ENCODE results near the gene MYCN. TPM values are rescaled to one million over a fixed set of nuclear protein-coding genes. Genes with fewer than 3 reads are reported as not detected.

MYCN gene
- total and polyA plus RNA-seq, 2 of the 4 experiments (the other 2 are of a cell fraction) = not detected

DNA sequence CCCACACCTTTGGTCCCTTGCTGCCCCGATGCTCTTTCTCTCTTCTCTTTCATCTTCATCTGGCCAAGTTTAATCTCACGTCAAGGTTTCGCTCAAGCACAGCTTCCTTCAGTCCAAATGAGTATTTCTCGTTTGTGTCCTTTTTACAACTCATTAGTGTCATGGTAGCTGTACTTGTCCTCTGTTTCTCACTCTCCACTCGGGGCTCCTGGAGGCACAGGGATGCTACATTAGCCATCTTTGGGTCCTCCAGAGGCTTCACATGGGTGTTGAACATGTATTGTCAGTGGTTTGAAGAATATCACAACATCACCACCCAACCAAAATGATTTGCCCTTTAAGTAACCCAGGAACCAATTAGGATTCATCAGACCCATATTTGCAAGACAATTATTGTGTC, 30.4 kb downstream of the MYCN start:
- Histone ChIP-seq H3K23ac (ENCODE audit: low read depth, low read length) (no peak overlapping the region), H2AK9ac (replicated peaks; ENCODE audit: low read depth, low read length, poor library complexity) (no peak overlapping the region), H3K18ac (ENCODE audit: low read depth, low read length) (no peak overlapping the region), H3K27me3 (ENCODE audit: control insufficient read depth, insufficient read depth, low read length) (no peaks in the 10 kb centered on the region), H3K9me3 (ENCODE audit: control insufficient read depth, insufficient read depth, low read length) (peaks cover 22% of the 10 kb centered on the region), H3K79me1 (ENCODE audit: low read depth in 1 of 2, low read length in 2 of 2) (no peaks in the 10 kb centered on the region), H3K14ac (replicated peaks; ENCODE audit: low read depth, low read length) (no peak overlapping the region), H4K20me1 (ENCODE audit: insufficient read depth, low read length) (no peaks in the 10 kb centered on the region), H2BK120ac (ENCODE audit: low read depth, low read length) (no peak overlapping the region), H2AFZ (replicated peaks; ENCODE audit: low read length, poor library complexity) (no peak overlapping the region), H3K9me1 (ENCODE audit: insufficient read depth, low read length) (no peaks in the 10 kb centered on the region), H3K4me2 (ENCODE audit: low read depth, low read length) (no peak overlapping the region), H4K5ac (ENCODE audit: low read depth, low read length) (no peak overlapping the region), H3K4me1 (ENCODE audit: control insufficient read depth, insufficient read depth, low read length) (no peaks in the 10 kb centered on the region), H2AK5ac (ENCODE audit: low read depth, low read length) (no peak overlapping the region), H3K36me3 (ENCODE audit: control insufficient read depth, insufficient read depth, low read length) (no peaks in the 10 kb centered on the region), H4K91ac (ENCODE audit: insufficient read depth, low read depth, low read length) (no peak overlapping the region), H2BK15ac (ENCODE audit: low read depth, low read length) (no peak overlapping the region), H2BK5ac (ENCODE audit: low read depth, low read length, poor library complexity, severe bottlenecking) (no peak overlapping the region), H2BK20ac (ENCODE audit: low read depth, low read length) (no peak overlapping the region), H3K9ac (ENCODE audit: low read depth, low read length) (no peak overlapping the region), H3K27ac (ENCODE audit: insufficient read depth, low read length) (no peak overlapping the region), H3K4me3 (ENCODE audit: insufficient read depth, low read depth, low read length) (no peak overlapping the region), H3K4ac (ENCODE audit: low read depth, low read length) (no peak overlapping the region), H3K56ac (ENCODE audit: extremely low read depth, insufficient read depth, low read length) (no peak overlapping the region), H4K8ac (ENCODE audit: low read depth in 2 of 2, low read length in 2 of 2) (no peak overlapping the region)
- ChIA-PET CTCF (no interaction called here), POLR2A (ENCODE audit: unreplicated experiment) (interaction anchor here (0.7 kb wide), 1 partner anchor 10 kb away, joined by 11 read pairs; no protein-coding TSS in a partner anchor)
- DNase-seq = no peak
- intact Hi-C loops (cut with micrococcal nuclease) = no loop called here
- no peak for ATAC-seq (ENCODE audit: low read depth)
- TF ChIP-seq POLR2A (IDR thresholded peaks at IDR 0.05; ENCODE audit: low read depth, low read length) = no peak
- TF ChIP-seq FOS (IDR thresholded peaks at IDR 0.05; ENCODE audit: low read depth, low read length) = no peak
- TF ChIP-seq, protein P1, sequence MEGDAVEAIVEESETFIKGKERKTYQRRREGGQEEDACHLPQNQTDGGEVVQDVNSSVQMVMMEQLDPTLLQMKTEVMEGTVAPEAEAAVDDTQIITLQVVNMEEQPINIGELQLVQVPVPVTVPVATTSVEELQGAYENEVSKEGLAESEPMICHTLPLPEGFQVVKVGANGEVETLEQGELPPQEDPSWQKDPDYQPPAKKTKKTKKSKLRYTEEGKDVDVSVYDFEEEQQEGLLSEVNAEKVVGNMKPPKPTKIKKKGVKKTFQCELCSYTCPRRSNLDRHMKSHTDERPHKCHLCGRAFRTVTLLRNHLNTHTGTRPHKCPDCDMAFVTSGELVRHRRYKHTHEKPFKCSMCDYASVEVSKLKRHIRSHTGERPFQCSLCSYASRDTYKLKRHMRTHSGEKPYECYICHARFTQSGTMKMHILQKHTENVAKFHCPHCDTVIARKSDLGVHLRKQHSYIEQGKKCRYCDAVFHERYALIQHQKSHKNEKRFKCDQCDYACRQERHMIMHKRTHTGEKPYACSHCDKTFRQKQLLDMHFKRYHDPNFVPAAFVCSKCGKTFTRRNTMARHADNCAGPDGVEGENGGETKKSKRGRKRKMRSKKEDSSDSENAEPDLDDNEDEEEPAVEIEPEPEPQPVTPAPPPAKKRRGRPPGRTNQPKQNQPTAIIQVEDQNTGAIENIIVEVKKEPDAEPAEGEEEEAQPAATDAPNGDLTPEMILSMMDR (conservative IDR thresholded peaks at IDR 0.05; ENCODE audit: low read depth, low read length) = no peak
- TF ChIP-seq MAFK (IDR thresholded peaks at IDR 0.05; ENCODE audit: low read depth, low read length) = no peak
- TF ChIP-seq USF2 (IDR thresholded peaks at IDR 0.05; ENCODE audit: low read depth, low read length) = no peak
- TF ChIP-seq CHD1 (IDR thresholded peaks at IDR 0.05; ENCODE audit: low read depth, low read length) = no peak
- TF ChIP-seq, protein P2, sequence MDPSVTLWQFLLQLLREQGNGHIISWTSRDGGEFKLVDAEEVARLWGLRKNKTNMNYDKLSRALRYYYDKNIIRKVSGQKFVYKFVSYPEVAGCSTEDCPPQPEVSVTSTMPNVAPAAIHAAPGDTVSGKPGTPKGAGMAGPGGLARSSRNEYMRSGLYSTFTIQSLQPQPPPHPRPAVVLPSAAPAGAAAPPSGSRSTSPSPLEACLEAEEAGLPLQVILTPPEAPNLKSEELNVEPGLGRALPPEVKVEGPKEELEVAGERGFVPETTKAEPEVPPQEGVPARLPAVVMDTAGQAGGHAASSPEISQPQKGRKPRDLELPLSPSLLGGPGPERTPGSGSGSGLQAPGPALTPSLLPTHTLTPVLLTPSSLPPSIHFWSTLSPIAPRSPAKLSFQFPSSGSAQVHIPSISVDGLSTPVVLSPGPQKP (IDR thresholded peaks at IDR 0.05; ENCODE audit: borderline replicate concordance, low read depth, low read length) = no peak
- in situ Hi-C loops (cut with MboI; ENCODE audit: low sequenced_read_pairs) = no loop called here
- dilution Hi-C loops (cut with HindIII; ENCODE audit: low sequenced_read_pairs, unreplicated experiment) = no loop called here
- no TSS peak for BruUV-seq (replicated peaks)
- 22% methylated on average over 1 of the region's 5 CpGs; no CpG with 5 or more reads in 1 of the 2 experiments for WGBS, 2 experiments (ENCODE audit: extremely low coverage in 2 of 2, insufficient read length in 1 of 2)
